ENCODE data around the gene BCOR. TPM values are rescaled to one million over a fixed set of nuclear protein-coding genes. Genes with fewer than 3 reads are reported as not detected.

Gene BCOR
- total and polyA plus RNA-seq, 2 of the 4 experiments (the other 2 are of a cell fraction): 7.5 to 9.0 TPM

- Histone ChIP-seq H3K4me1 (ENCODE audit: control insufficient read depth, insufficient read depth, low read length) (no peaks in the 10 kb centered on the region), H3K56ac (ENCODE audit: extremely low read depth, insufficient read depth, low read length) (no peak overlapping the region), H3K4me3 (ENCODE audit: insufficient read depth, low read depth, low read length) (no peak overlapping the region), H4K5ac (ENCODE audit: low read depth, low read length) (no peak overlapping the region), H3K9me1 (ENCODE audit: insufficient read depth, low read length) (no peaks in the 10 kb centered on the region), H3K9ac (ENCODE audit: low read depth, low read length) (no peak overlapping the region), H3K27ac (ENCODE audit: insufficient read depth, low read length) (no peak overlapping the region), H3K18ac (ENCODE audit: low read depth, low read length) (no peak overlapping the region), H2AK9ac (replicated peaks; ENCODE audit: low read depth, low read length, poor library complexity) (no peak overlapping the region), H2BK15ac (ENCODE audit: low read depth, low read length) (no peak overlapping the region), H3K9me3 (ENCODE audit: control insufficient read depth, insufficient read depth, low read length) (peaks cover 9% of the 10 kb centered on the region), H4K8ac (ENCODE audit: low read depth in 2 of 2, low read length in 2 of 2) (no peak overlapping the region), H3K23ac (ENCODE audit: low read depth, low read length) (no peak overlapping the region), H2BK20ac (ENCODE audit: low read depth, low read length) (no peak overlapping the region), H3K27me3 (ENCODE audit: control insufficient read depth, insufficient read depth, low read length) (no peaks in the 10 kb centered on the region), H2BK5ac (ENCODE audit: low read depth, low read length, poor library complexity, severe bottlenecking) (no peak overlapping the region), H3K14ac (replicated peaks; ENCODE audit: low read depth, low read length) (no peak overlapping the region), H3K36me3 (ENCODE audit: control insufficient read depth, insufficient read depth, low read length) (peaks cover 6% of the 10 kb centered on the region; the same call in 1 of the 2 replicates), H4K91ac (ENCODE audit: insufficient read depth, low read depth, low read length) (no peak overlapping the region), H2AFZ (replicated peaks; ENCODE audit: low read length, poor library complexity) (no peak overlapping the region), H2BK120ac (ENCODE audit: low read depth, low read length) (no peak overlapping the region), H3K4ac (ENCODE audit: low read depth, low read length) (no peak overlapping the region), H2AK5ac (ENCODE audit: low read depth, low read length) (no peak overlapping the region), H4K20me1 (ENCODE audit: insufficient read depth, low read length) (no peaks in the 10 kb centered on the region), H3K79me1 (ENCODE audit: low read depth in 1 of 2, low read length in 2 of 2) (no peaks in the 10 kb centered on the region), H3K4me2 (ENCODE audit: low read depth, low read length) (no peak overlapping the region)
- intact Hi-C loops (cut with micrococcal nuclease) (no loop called here), in situ Hi-C loops (cut with MboI; ENCODE audit: low sequenced_read_pairs) (no loop called here), dilution Hi-C loops (cut with HindIII; ENCODE audit: low sequenced_read_pairs, unreplicated experiment) (no loop called here)
- DNase-seq (no peak), ATAC-seq (ENCODE audit: low read depth) (no peak)
- TF ChIP-seq POLR2A (IDR thresholded peaks at IDR 0.05; ENCODE audit: low read depth, low read length) (no peak), CHD1 (IDR thresholded peaks at IDR 0.05; ENCODE audit: low read depth, low read length) (no peak), NFE2L2 (IDR thresholded peaks at IDR 0.05; ENCODE audit: low read depth, low read length) (no peak), RAD21 (IDR thresholded peaks at IDR 0.05; ENCODE audit: low read length) (no peak), FOS (IDR thresholded peaks at IDR 0.05; ENCODE audit: low read depth, low read length) (no peak), RFX5 (IDR thresholded peaks at IDR 0.05; ENCODE audit: low read depth, low read length) (no peak), MXI1 (IDR thresholded peaks at IDR 0.05; ENCODE audit: borderline replicate concordance, low read depth, low read length) (no peak), MAFK (IDR thresholded peaks at IDR 0.05; ENCODE audit: low read depth, low read length) (no peak), RCOR1 (IDR thresholded peaks at IDR 0.05; ENCODE audit: insufficient replicate concordance, low read length) (no peak), BHLHE40 (IDR thresholded peaks at IDR 0.05; ENCODE audit: low read depth, low read length) (no peak), CEBPB (IDR thresholded peaks at IDR 0.05; ENCODE audit: low read depth, low read length) (no peak), ELK1 (IDR thresholded peaks at IDR 0.05; ENCODE audit: borderline replicate concordance, low read depth, low read length) (no peak), MAZ (IDR thresholded peaks at IDR 0.05; ENCODE audit: borderline replicate concordance, low read depth, low read length) (no peak)
- CTCF ChIA-PET: interaction anchor here (0.6 kb wide), 1 partner anchor 1814 kb away, joined by 4 read pairs; no protein-coding TSS in a partner anchor
- BruUV-seq (replicated peaks): no TSS peak
- 58% methylated on average over 2 of the region's 3 CpGs; no CpG with 5 or more reads in 1 of the 2 experiments for WGBS, 2 experiments (ENCODE audit: extremely low coverage in 2 of 2, insufficient read length in 1 of 2)
- POLR2A ChIA-PET (ENCODE audit: unreplicated experiment): no interaction called here
Observed at GRCh38 chrX:40043895-40044294, 53.9 kb downstream of the BCOR start.
